HEK293 (cell line): ENCODE measurements around the gene LITAFD.

ENCODE experiments used
- CTCF ChIP-seq: fragments of 450-650 bp; formaldehyde crosslinking; IDR thresholded peaks from 2 replicates; pipeline ENCODE4 v1.5.1; 2016; ENCODE audit warnings: missing biosample characterization, missing genetic modification characterization
- HOXA7 ChIP-seq: sonication (generic); formaldehyde crosslinking; IDR thresholded peaks from 2 replicates; pipeline ENCODE4 v1.8.1; 2022; ENCODE audit warnings: missing genetic modification reagents, borderline replicate concordance
- HOXC10 ChIP-seq: sonication (generic); formaldehyde crosslinking; IDR thresholded peaks from 2 replicates; pipeline ENCODE4 v1.8.1; 2023; ENCODE audit warnings: mild to moderate bottlenecking, missing genetic modification reagents
- ZBTB10 ChIP-seq: fragments of 450-650 bp; formaldehyde crosslinking; IDR thresholded peaks from 2 replicates; pipeline ENCODE4 v1.5.1; 2016; ENCODE audit warnings: missing biosample characterization, missing genetic modification characterization
- ZBTB49 ChIP-seq: fragments of 450-650 bp; formaldehyde crosslinking; IDR thresholded peaks from 2 replicates; pipeline ENCODE4 v1.5.1; 2016; ENCODE audit warnings: missing biosample characterization, missing genetic modification characterization, low read depth
- ZNF501 ChIP-seq: fragments of 450-650 bp; formaldehyde crosslinking; IDR thresholded peaks from 2 replicates; pipeline ENCODE4 v1.5.1; 2016; ENCODE audit warnings: missing biosample characterization, missing genetic modification characterization
- ZNF629 ChIP-seq: fragments of 450-650 bp; formaldehyde crosslinking; IDR thresholded peaks from 2 replicates; pipeline ENCODE4 v1.5.1; 2017; ENCODE audit warnings: missing biosample characterization, missing genetic modification characterization
- ZNF660 ChIP-seq: fragments of 450-650 bp; IDR thresholded peaks from 2 replicates; pipeline ENCODE4 v1.5.1; 2018; ENCODE audit warnings: missing biosample characterization, mild to moderate bottlenecking, missing genetic modification characterization
- ZNF670 ChIP-seq: fragments of 450-650 bp; formaldehyde crosslinking; IDR thresholded peaks from 2 replicates; pipeline ENCODE4 v1.5.1; 2016; ENCODE audit warnings: missing biosample characterization, missing genetic modification characterization, low read depth
- ZNF768 ChIP-seq: fragments of 450-650 bp; formaldehyde crosslinking; IDR thresholded peaks from 2 replicates; pipeline ENCODE4 v1.5.1; 2018; ENCODE audit warnings: missing biosample characterization, mild to moderate bottlenecking, missing genetic modification characterization

- TF ChIP-seq ZNF768 (tag by site-specific recombination) (no peak), ZNF501 (tag by site-specific recombination) (no peak), CTCF (tag by site-specific recombination) (no peak), HOXA7 (CRISPR knock-in tag) (no peak), ZNF629 (tag by site-specific recombination) (no peak), ZNF660 (tag by site-specific recombination) (no peak), ZBTB49 (no peak), ZNF670 (tag by site-specific recombination) (no peak), HOXC10 (CRISPR knock-in tag) (no peak), ZBTB10 (tag by site-specific recombination) (no peak)
Measured at GRCh38 chr16:8914098-8914497, 31.9 kb downstream of the LITAFD start.
